ENCODE data around the gene ZNF396. TPM values are rescaled to one million over a fixed set of nuclear protein-coding genes. Genes with fewer than 3 reads are reported as not detected.

Gene ZNF396
- total and polyA plus RNA-seq, 2 donors (not counting 1 experiment from before 2014, with no cell fraction given) = 0.40 to 3.2 TPM

GRCh38 chr18:35345460-35345921 lies 31.6 kb downstream of the ZNF396 start:
- Histone ChIP-seq H3K4me3 (ENCODE audit: control extremely low read depth in 1 of 5, extremely low read depth in 1 of 5, insufficient read depth in 1 of 5, low read depth in 2 of 5, low read length in 4 of 5) (peak overlapping the region in 2 of 5 experiments; percentile 13 to 22), H3K4me2 (replicated peaks; ENCODE audit: low read depth, low read length, poor library complexity, severe bottlenecking) (peak overlapping the region; percentile 85), H2AFZ (ENCODE audit: insufficient read depth, low read depth, low read length, poor library complexity, severe bottlenecking) (peak overlapping the region; percentile 68), H3K36me3 (replicated peaks in 1 of 2; ENCODE audit: control extremely low read depth in 1 of 2, control insufficient read depth in 1 of 2, extremely low read depth in 1 of 2, insufficient read depth in 2 of 2, low read length in 1 of 2) (peaks cover 0 to 4% of the 10 kb centered on the region in 2 experiments), H3K9me3 (ENCODE audit: control extremely low read depth in 1 of 3, control insufficient read depth in 2 of 3, insufficient read depth in 1 of 3, low read length in 2 of 3) (no peaks in the 10 kb centered on the region), H3K27me3 (replicated peaks in 1 of 4; ENCODE audit: control extremely low read depth in 1 of 4, control insufficient read depth in 3 of 4, insufficient read depth in 4 of 4, low read length in 3 of 4) (no peaks in the 10 kb centered on the region), H3K9ac (ENCODE audit: low read length) (peak overlapping the region; percentile 91), H3K4me1 (ENCODE audit: control insufficient read depth in 2 of 2, insufficient read depth in 2 of 2, low read length in 2 of 2) (peaks cover 24 to 30% of the 10 kb centered on the region in 2 donors), H3K27ac (ENCODE audit: low read length in 2 of 2) (peak overlapping the region; percentile 99), H3K79me2 (ENCODE audit: control insufficient read depth, insufficient read depth, low read length) (peaks cover 60% of the 10 kb centered on the region), H4K20me1 (ENCODE audit: control insufficient read depth, insufficient read depth, low read length, poor library complexity, severe bottlenecking) (peaks cover 25% of the 10 kb centered on the region)
- peak overlapping the region; percentile 100 for H3K4me3 Mint-ChIP-seq
- 4% methylated on average over 5 of the region's 6 CpGs for WGBS (ENCODE audit: insufficient coverage)
- H3K4me1 Mint-ChIP-seq = peaks cover 52% of the 10 kb centered on the region
- peak overlapping the region; percentile 99 for H3K27ac Mint-ChIP-seq
- H3K9me3 Mint-ChIP-seq (ENCODE audit: insufficient read depth) = no peaks in the 10 kb centered on the region
- DNase-seq (peak; percentile 68), ATAC-seq (ENCODE audit: low read depth) (no peak)
- H3K27me3 Mint-ChIP-seq = no peaks in the 10 kb centered on the region
- ChIA-PET POLR2A (interaction anchor here (0.7 to 3.0 kb wide), 4 partner anchors 32 to 306 kb away, joined by 3 to 12 read pairs (median 4); partner anchors contain the start of genes ZNF396 and ZNF397), CTCF (interaction anchor here (0.6 to 3.3 kb wide), 13 partner anchors 8 to 319 kb away, joined by 3 to 22 read pairs (median 4); partner anchors contain the start of genes MAPRE2 and ZNF397)
- intact Hi-C loops (cut with micrococcal nuclease) = loop anchor here (2.0 kb wide), 3 partner anchors 151 to 721 kb away; partner anchors contain the start of genes INO80C and RPRD1A
- TF ChIP-seq CTCF (IDR thresholded peaks at IDR 0.05) = no peak
- TF ChIP-seq EZH2 (IDR thresholded peaks at IDR 0.05; ENCODE audit: borderline replicate concordance, insufficient read depth, low read depth, low read length, poor library complexity, severe bottlenecking) = no peak

Measured in B cell (primary cell).